ENCODE measurements around the gene FGD2.
A peak's percentile ranks its signal among the peaks of the same experiment; 100 is the strongest.

The FGD2 gene

DNA sequence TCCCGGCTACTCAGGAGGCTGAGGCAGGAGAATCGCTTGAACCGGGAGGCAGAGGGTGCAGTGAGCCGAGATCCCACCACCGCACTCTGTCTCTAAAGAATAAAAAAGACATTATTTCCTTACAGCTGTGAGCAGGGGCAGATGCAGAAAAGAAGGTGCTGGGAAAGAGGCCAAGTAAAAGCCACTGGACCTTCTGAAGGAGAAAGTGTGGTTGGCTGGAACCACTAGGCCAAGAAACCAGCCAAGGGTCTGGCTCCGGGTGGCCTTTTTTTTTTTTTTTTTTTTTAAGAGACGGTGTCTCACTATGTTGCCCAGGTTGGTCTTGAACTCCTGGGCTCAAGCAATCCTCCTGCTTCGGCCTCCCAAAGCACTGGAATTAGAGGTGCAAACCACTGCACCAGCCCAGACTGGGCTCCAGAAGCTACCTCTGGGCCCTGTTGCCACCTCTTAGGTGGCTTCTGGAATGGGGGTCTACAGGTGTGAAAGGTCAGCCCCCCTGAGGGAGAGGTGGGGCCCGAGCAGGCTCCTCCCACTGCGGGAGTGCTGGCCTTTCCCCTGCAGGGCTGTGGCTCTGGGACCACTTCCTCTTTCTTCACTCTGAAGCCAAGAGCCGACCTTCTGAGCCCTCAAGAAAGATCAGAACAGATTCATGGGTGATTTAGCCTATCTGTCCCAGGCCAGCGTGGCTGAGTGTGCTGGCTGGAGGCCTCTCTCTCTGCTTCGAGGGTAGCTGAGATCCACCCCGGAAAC is at the start of gene FGD2:
Gene FGD2, plus strand, starts transcription at position 595 of the 750 bp plus-strand sequence. CDS start 163 bp downstream, outside the sequence.
- no peak for DNase-seq

- peak in 1 of 2 experiments; percentile 39 for DNase-seq
These were observed 49.6 kb upstream of the FGD2 start for GRCh38 chr6:36955671-36956445.

DNA sequence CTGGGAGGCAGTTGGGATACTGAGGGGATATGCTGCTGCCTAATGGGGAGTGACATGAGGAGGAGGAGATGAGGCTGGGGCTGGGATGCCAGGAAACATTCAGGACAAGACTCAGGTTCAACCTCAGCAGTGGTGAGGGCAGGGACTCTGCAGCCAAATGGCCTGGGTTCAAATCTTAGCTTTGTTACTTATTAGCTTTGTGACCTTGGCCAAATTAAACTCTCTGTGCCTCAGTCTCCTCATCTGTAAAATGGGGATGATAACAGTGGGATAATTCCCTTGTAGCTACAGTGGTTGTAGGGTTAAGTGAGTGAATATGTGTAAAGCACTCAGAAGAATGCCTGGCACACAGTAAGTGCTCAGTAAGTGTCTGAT is 49.0 kb upstream of the FGD2 start:
- DNase-seq = no peak

- no peak for DNase-seq
These were observed 47.6 kb upstream of the FGD2 start for GRCh38 chr6:36957773-36958271.

DNA sequence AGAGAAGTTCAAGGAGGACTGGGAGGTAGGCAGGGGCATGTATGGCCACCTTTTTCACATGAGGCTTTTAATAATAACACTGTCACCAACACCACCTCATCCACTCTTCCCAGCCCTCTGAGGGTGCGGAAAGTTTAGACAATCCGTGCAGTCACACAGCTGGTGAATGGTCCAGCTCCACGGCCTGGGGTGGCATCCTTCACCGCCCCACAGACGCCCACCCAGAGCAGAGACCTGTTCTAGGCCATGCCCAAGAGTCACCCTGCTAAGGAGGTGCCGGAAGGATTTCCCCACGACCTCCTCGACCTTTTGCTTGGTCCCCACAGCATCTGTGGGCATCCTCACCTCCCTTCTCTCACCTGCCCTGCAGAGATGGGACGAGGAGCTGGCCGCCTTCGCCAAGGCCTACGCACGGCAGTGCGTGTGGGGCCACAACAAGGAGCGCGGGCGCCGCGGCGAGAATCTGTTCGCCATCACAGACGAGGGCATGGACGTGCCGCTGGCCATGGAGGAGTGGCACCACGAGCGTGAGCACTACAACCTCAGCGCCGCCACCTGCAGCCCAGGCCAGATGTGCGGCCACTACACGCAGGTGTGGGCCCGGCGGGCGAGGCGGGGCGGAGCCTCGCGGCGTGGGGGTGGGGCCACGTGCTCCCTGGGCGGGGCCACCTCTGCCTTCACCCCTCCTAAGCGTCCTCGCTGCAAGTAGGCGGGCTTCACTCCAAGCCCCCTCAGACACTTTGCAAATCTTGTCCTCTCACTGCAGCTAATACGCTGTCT is 46.5 kb upstream of the FGD2 start:
- no peak for DNase-seq

DNA sequence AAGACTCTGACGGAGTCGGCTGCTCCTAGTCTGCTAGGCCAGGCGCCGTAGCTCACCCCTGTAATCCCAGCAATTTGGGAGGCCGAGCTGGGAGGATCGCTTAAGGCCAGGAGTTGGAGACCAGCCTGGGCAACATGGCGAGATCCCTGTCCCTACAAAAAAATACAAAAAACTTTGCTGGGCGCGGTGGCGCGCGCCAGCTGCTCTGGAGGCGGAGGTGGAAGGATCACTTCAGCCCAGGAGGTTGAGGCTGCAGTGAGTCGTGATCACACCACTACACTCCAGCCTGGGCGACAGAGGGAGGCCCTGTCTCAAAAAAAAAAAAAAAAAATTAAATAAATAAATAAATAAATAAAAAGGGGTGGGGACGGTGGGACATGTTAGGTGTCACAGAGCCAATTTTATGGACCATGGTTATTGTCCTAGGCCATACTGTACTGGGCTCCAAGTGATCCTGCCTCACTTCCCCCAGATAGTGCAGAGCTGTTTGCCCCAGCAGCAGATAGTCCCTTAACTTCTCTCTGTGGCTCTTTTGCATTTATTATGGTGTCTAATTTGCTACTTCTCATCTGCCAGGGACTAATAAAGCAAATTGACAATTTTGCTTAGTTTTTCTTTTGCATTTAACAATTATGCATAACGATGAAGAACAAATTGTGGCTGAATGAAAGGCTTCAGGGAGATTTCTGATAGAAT is 45.8 kb upstream of the FGD2 start:
- no peak for DNase-seq

DNA sequence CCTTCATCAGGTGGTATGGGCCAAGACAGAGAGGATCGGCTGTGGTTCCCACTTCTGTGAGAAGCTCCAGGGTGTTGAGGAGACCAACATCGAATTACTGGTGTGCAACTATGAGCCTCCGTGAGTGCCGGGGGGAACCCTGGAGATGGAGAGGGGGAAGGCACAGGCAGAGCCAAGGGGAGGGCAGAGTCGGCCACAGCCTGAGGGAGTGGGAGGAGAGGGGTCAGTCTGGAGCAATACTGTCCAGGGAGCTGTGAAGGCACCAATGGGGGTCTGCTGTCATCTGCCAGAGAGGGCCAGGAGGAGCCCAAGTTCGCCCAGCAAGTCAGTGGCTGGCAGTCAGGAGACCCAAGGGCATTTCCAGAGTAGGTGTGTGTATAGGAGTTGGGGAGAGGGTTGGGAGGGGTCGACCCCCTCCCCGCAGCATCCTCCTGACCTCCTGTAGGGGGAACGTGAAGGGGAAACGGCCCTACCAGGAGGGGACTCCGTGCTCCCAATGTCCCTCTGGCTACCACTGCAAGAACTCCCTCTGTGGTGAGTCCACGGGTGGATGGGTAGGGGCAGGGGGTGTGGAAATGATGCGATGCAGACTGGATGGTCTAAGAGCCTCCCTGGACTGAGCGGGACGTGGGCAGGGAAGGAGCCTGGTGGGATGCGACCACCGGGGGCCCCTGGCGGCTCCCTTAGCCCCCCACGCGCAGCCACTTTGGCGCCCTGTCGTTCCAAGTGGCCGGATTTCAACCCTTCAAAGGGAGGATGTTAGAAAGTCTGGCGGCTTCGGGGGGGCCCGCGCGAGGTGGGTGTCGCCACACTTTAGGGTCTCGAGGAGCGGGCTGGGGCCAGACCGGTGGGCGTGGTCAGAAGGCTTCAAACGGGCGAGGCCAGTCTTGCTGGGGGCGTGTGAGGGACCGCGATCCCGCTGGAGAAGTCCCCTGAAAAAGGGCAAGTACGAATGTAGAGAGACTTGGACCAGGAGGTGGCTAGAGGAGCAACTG is 43.7 kb upstream of the FGD2 start:
- DNase-seq = no peak

GRCh38 chr6:36962874-36963273 is 42.6 kb upstream of the FGD2 start:
- DNase-seq = peak in 1 of 2 experiments; percentile 5

DNA sequence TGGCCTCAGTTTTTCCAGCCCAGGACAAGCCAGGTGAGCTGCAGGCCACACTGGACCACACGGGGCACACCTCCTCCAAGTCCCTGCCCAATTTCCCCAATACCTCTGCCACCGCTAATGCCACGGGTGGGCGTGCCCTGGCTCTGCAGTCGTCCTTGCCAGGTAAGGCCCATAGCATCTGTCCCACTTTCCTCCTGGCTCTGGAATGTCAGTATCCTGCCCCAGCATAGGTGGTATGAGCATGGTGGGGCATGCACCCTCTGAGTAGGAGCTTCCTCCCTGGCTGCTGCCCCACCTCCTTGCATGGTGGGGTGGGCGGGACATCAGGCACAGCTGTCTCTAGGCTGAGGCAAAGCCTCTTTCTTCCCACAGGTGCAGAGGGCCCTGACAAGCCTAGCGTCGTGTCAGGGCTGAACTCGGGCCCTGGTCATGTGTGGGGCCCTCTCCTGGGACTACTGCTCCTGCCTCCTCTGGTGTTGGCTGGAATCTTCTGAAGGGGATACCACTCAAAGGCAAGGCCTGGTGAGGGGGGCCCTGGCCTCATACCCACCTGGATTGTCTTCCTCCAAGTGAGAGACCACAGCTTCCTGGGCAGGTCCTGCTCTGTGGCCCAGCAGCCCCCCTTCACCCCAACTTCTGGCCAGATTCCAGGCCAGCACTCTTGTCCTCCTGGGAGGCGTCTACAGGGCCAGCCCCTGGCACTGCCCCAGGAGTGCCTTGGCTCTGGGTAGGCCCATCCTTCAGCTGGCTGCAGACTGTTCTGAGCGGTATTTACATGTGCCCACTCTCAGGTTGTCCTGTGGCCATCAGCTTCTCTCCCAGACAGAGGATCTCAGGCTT is 41.8 kb upstream of the FGD2 start:
- DNase-seq = no peak

DNA sequence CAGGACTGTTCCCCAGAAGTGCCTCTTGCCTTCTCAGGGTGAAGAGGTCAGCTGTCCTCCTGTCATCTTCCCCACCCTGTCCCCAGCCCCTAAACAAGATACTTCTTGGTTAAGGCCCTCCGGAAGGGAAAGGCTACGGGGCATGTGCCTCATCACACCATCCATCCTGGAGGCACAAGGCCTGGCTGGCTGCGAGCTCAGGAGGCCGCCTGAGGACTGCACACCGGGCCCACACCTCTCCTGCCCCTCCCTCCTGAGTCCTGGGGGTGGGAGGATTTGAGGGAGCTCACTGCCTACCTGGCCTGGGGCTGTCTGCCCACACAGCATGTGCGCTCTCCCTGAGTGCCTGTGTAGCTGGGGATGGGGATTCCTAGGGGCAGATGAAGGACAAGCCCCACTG is 41.1 kb upstream of the FGD2 start:
- no peak for DNase-seq

GRCh38 chr6:36964908-36965307 is 40.5 kb upstream of the FGD2 start:
- no peak for DNase-seq

- no peak for DNase-seq
These were observed 38.2 kb upstream of the FGD2 start for GRCh38 chr6:36967301-36967700.

DNA sequence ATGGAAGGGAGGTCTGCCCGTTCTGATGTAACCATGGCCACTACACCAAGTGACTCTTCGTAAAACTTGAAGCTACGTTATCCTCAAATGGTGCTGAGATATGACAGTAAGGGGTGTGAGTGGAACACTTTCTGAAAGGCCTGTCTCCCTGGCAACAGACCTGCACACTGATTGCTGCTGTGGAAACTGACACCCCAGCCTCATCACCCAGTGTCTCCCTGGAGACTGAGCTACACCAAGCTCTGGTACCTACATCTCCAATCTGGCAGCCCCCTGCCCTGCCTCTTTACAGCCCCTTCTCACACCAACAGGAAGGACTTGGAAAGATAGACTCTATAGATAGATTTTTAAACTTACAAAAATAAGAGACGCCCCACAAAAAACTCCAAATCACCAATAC is 37.7 kb upstream of the FGD2 start:
- DNase-seq = no peak

DNA sequence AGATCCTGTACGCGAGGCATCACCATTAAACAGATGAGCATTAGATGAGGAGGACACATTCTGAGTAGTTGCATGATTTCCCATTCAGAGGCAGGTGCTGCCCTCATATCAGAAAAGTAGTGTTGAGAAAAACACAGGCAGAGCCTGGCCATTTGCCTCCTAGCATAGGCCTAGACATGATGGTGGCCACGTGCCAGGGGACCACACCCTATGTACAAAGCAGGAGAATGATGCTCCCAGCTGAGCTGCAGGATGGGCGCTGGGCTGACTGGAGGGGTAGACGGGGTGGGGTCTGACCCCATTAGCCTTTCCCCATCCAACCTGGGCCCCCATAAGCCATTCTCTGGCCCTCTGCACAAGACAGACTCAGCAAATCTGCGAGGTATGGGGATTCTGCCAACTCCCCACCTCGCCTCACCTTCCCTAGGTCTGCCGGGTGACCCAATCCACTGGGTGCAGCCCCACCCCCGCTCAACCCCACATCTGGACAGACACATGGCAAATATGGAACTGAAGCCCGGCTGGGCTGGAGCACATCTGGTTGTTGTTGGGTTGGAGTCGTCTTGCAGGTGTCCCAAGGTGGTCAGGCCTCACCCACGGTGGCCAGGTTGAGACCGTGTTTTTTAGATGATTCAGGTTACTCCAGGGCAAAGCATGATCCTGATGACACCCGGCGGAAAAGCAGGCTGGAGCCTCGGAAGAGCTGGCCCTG is 37.0 kb upstream of the FGD2 start:
- no peak for DNase-seq

DNA sequence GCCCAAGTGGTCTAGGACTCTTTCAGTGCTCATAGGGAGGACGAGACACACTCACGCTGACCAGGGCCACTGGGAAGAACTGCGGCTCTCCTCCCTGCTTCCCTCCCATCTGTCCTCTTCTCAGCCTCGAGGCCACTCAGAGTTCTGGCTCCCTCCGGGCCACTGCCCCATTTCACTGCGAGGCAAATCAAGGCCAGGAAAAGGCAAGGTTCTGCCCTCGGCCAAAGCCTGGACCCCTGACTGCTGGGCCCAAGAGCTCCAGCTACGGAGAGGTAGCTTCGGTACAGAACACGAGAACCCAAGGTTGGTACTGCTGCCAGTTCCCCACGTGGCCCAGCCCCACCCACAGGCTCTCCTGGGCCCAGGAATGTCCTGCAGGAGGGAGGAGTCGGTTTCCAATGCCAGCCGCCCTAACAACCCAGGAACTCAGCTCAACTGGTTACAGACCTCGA is 36.2 kb upstream of the FGD2 start:
- DNase-seq = no peak

DNA sequence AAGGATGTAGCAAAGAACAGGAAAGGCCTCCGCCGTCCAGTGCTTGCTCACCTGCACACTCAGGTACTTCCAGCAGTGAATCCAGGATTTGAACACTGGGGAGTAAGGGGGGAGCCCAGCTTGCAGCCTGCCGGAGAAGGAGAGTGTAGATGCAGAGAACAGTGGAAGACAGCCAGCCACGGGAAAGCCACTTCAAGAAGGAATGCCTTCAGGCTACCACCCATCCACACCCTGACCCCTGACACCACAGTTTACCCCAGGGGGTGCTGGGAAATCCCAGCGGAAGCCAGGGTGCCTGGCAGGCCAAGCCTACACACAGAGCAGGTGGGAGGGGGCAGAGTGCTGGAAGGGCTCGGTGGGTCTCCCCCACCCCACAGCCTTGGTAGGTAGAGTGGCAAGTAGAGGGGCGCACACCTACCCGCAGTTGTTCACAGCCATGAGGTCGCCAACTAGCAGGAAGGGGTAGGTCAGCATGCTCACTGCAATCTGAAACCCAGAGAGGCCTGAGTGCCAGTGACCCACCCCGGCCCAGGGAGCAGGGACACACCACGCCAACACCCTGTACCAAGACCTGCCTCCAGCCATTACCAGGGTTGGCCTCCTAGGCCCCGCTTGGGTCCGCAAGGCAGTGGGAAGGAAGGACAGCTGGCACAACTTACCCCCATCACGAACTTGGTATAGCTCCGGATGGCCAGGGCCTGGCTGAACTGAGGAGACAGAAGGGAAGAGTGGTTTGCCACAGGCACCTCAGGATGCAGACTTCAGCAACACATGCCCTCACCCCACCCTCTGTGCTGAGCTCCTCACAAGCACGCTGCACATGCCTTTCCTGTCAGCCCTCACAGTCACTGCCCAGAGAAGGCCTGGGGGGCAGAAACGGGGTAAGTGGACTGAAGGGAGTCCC is 35.2 kb upstream of the FGD2 start:
- DNase-seq = no peak

DNA sequence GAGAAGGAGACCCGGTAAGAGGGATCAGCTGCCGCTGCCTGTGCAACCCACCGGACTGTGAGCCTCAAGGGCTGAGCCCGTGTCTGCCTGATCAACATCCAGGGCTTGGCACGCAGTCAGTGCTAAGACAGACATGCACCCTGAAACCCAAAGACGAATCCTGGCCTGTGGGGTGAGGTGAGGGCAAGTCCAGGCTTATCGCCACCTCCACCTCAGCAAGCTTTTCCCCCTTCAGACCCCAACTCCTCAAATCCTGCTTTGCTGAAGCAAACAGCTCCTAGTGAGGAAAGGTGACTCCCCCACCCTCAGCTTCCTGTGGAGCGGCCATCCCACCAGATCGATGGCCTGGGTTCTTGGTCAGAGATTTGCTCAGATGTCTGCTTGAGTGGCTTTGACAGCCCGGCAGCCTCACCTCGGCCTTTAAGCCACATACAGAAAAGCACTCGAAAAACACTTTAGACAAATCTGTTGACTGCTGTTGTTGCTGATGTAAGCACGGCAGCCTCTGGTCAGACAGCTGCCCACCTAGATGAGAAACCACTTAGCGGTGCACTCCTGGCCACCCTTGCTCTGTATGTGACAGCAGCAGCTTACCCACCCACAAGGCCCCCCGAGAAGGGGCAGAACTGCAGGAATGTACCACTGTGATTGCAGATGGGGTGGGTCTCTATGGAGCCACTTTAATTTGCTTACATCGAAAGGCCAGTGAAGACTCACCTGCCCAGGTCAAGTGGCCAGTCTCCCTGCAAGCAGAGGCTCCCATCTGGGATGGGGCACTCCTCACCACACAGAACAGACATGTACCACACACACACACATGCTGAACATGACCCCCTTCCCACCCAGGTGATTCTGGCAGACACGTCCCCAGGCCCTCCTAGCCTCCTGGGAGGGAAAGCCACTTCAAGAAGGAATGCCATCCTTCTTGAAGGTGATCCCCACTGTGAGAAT is 34.3 kb upstream of the FGD2 start:
- no peak for DNase-seq
